ENCODE results near the gene ELP6.

Gene ELP6

GRCh38 chr3:47513125-47513929 lies at the start of gene ELP6:
Gene ELP6 (minus strand): TSS chr3:47513712. CDS start chr3:47513590, 122 bp downstream.
- DNase-seq: peak; percentile 82 to 87

GRCh38 chr3:47556351-47556750 lies 42.8 kb upstream of the ELP6 start:
- DNase-seq: no peak

- no peak for DNase-seq
These were observed 40.8 kb upstream of the ELP6 start for GRCh38 chr3:47554335-47554734.

- no peak for DNase-seq
These were observed 39.9 kb upstream of the ELP6 start for GRCh38 chr3:47553407-47553806.

GRCh38 chr3:47542471-47543173 lies 29.1 kb upstream of the ELP6 start:
- no peak for DNase-seq

- DNase-seq: no peak
These were observed 28.1 kb upstream of the ELP6 start for GRCh38 chr3:47541583-47542108.

GRCh38 chr3:47540281-47540680 lies 26.8 kb upstream of the ELP6 start:
- no peak for DNase-seq

GRCh38 chr3:47536967-47537366 lies 23.5 kb upstream of the ELP6 start:
- no peak for DNase-seq

GRCh38 chr3:47536221-47536891 lies 22.8 kb upstream of the ELP6 start:
- no peak for DNase-seq

- no peak for DNase-seq
These were observed 20.5 kb upstream of the ELP6 start for GRCh38 chr3:47533996-47534454.

GRCh38 chr3:47533481-47533880 lies 20.0 kb upstream of the ELP6 start:
- DNase-seq: no peak

GRCh38 chr3:47527952-47528725 lies 14.6 kb upstream of the ELP6 start:
- no peak for DNase-seq

GRCh38 chr3:47525617-47526016 lies 12.1 kb upstream of the ELP6 start:
- no peak for DNase-seq

- no peak for DNase-seq
These were observed 10.0 kb upstream of the ELP6 start for GRCh38 chr3:47523310-47524073.

- DNase-seq: peak; percentile 58 to 62
These were observed 8.8 kb upstream of the ELP6 start for GRCh38 chr3:47522082-47522987.

- no peak for DNase-seq
These were observed 7.2 kb upstream of the ELP6 start for GRCh38 chr3:47520756-47521155.

- no peak for DNase-seq
These were observed 4.4 kb upstream of the ELP6 start for GRCh38 chr3:47517937-47518336.

- no peak for DNase-seq
These were observed 2.4 kb upstream of the ELP6 start for GRCh38 chr3:47515864-47516319.

GRCh38 chr3:47515100-47515499 lies 1.6 kb upstream of the ELP6 start:
- DNase-seq: no peak

GRCh38 chr3:47512416-47513124 lies 942 bp downstream of the ELP6 start:
- no peak for DNase-seq
